Keratinocyte (primary cell): ENCODE results near the gene C11orf71. TPM values are rescaled to one million over a fixed set of nuclear protein-coding genes. Genes with fewer than 3 reads are reported as not detected.

Source experiments
- DNase-seq: peaks from one replicate; pipeline ENCODE4 v3.0.0-alpha.2; 2011; ENCODE audit warnings: low read depth, missing footprints, low spot score
- FAIRE-seq: peaks from 2 replicates; lab custom pipeline; 2011; peaks lifted over from hg19 to GRCh38; lab: Jason Lieb, UNC
- H2AFZ ChIP-seq: 2 replicates; pipeline ENCODE4 v1.6.0; 2012; ENCODE audit warnings: low read length, control low read depth, inconsistent platforms; ENCODE audit not compliant: control insufficient read depth
- H3K27ac ChIP-seq: 2 replicates; pipeline ENCODE4 v1.5.1; 2011; ENCODE audit warnings: low read length; ENCODE audit not compliant: control insufficient read depth, insufficient read depth
- H3K27me3 ChIP-seq: 3 replicates; pipeline ENCODE4 v1.6.0; 2011; ENCODE audit warnings: low read length; ENCODE audit not compliant: control insufficient read depth, insufficient read depth; ENCODE audit errors: extremely low read depth
- H3K36me3 ChIP-seq, 2 experiments: 2 replicates in 1 of 2; 3 replicates in 1 of 2; pipeline ENCODE4 v1.5.1; 2011; ENCODE audit warnings: low read length in 2 of 2, mild to moderate bottlenecking in 1 of 2; ENCODE audit not compliant: control insufficient read depth in 2 of 2, insufficient read depth in 2 of 2; ENCODE audit errors: extremely low read depth in 1 of 2
- H3K4me1 ChIP-seq: 3 replicates; pipeline ENCODE4 v1.5.1; 2011; ENCODE audit warnings: low read length; ENCODE audit not compliant: control insufficient read depth, insufficient read depth; ENCODE audit errors: extremely low read depth
- H3K4me2 ChIP-seq: 3 replicates; pipeline ENCODE4 v1.6.0; 2011; ENCODE audit warnings: low read depth, low read length; ENCODE audit not compliant: control insufficient read depth, insufficient read depth; ENCODE audit errors: extremely low read depth
- H3K4me3 ChIP-seq, 3 experiments: fragments of 200-600 bp in 1 of 3; sonication (generic) in 1 of 3; 2 replicates in 2 of 3; 3 replicates in 1 of 3; pipeline ENCODE4 v1.5.1; 2011 to 2016; ENCODE audit warnings: low read length in 3 of 3, mild to moderate bottlenecking in 3 of 3, control low read depth in 2 of 3, inconsistent platforms in 1 of 3, low read depth in 1 of 3, mixed read lengths in 1 of 3, mixed run types in 1 of 3, moderate library complexity in 1 of 3; ENCODE audit not compliant: control insufficient read depth in 2 of 3, insufficient read depth in 2 of 3; ENCODE audit errors: extremely low read depth in 1 of 3
- H3K79me2 ChIP-seq: 2 replicates; pipeline ENCODE4 v1.6.0; 2012; ENCODE audit warnings: low read length; ENCODE audit not compliant: control insufficient read depth, insufficient read depth
- H3K9ac ChIP-seq: 3 replicates; pipeline ENCODE4 v1.6.0; 2011; ENCODE audit warnings: low read length; ENCODE audit not compliant: control insufficient read depth, insufficient read depth; ENCODE audit errors: extremely low read depth
- H3K9me1 ChIP-seq: 3 replicates; pipeline ENCODE4 v1.6.0; 2011; ENCODE audit warnings: low read length; ENCODE audit not compliant: control insufficient read depth, insufficient read depth; ENCODE audit errors: extremely low read depth
- H3K9me3 ChIP-seq: 2 replicates; pipeline ENCODE4 v1.5.1; 2012; ENCODE audit warnings: low read depth, low read length; ENCODE audit not compliant: control insufficient read depth
- H4K20me1 ChIP-seq: 3 replicates; pipeline ENCODE4 v1.6.0; 2011; ENCODE audit warnings: low read length; ENCODE audit not compliant: control insufficient read depth, insufficient read depth; ENCODE audit errors: extremely low read depth
- CTCF ChIP-seq, 3 experiments: IDR thresholded peaks in 1 of 3; conservative IDR thresholded peaks in 1 of 3; optimal IDR thresholded peaks in 1 of 3; 2 replicates in 2 of 3; 3 replicates in 1 of 3; pipeline versions ENCODE3 to v1.5.1; 2011; ENCODE audit warnings: low read length in 3 of 3, mild to moderate bottlenecking in 3 of 3, moderate library complexity in 2 of 3, control low read depth in 1 of 3, inconsistent platforms in 1 of 3; ENCODE audit not compliant: insufficient read depth in 2 of 3; ENCODE audit errors: extremely low read depth in 1 of 3
- EZH2 ChIP-seq: IDR thresholded peaks from one replicate; pipeline ENCODE4 v1.6.1; 2012; ENCODE audit warnings: inconsistent platforms, mild to moderate bottlenecking, low read length, moderate library complexity
- dilution Hi-C: fragments of 300-500 bp; cut with MboI; formaldehyde crosslinking; loops from one replicate; pipeline ENCODE4 v1.7.0; 2020; ENCODE audit warnings: low sequenced_read_pairs; ENCODE audit not compliant: extremely low pct_ligation_motif_present
- polyA plus RNA-seq, 5 experiments: library from polyadenylated mRNA; depleted of rRNA in 3 of 5; stranded (reverse) in 3 of 5; stranded (forward) in 1 of 5; unstranded in 1 of 5; fragments of >200 nt; gene quantifications; 1 replicate in 1 of 5; 2 replicates in 3 of 5; 3 replicates in 1 of 5; pipeline versions ENCODE4 v1.2.1 to v1.2.3, GENCODE V29; 2011 to 2012; ENCODE audit warnings: missing spikeins in 2 of 5, low read depth in 1 of 5, low replicate concordance in 1 of 5

The C11orf71 gene
- polyA plus RNA-seq, 1 donor (not counting 4 experiments of a cell fraction or from before 2014, with no cell fraction given), result 2.1 TPM

GRCh38 chr11:114392735-114393667, 7.3 kb downstream of the C11orf71 start:
- dilution Hi-C loops, result no loop called here
- no peak for TF ChIP-seq EZH2
- TF ChIP-seq CTCF (optimal IDR thresholded peaks at IDR 0.05 in 1 of 3, IDR thresholded peaks at IDR 0.05 in 1 of 3, conservative IDR thresholded peaks at IDR 0.05 in 1 of 3; ENCODE audit: extremely low read depth in 1 of 3, insufficient read depth in 2 of 3, low read length in 3 of 3), result no peak
- Histone ChIP-seq H3K4me2 (no peak overlapping the region), H4K20me1 (no peaks in the 10 kb centered on the region), H2AFZ (no peak overlapping the region), H3K9ac (no peak overlapping the region), H3K27ac (no peak overlapping the region), H3K27me3 (no peaks in the 10 kb centered on the region), H3K4me3 (no peak overlapping the region), H3K36me3 (no peaks in the 10 kb centered on the region), H3K4me1 (peaks cover 11% of the 10 kb centered on the region), H3K9me3 (no peaks in the 10 kb centered on the region), H3K79me2 (no peaks in the 10 kb centered on the region), H3K9me1 (no peaks in the 10 kb centered on the region)
- DNase-seq (no peak), FAIRE-seq (no peak)

GRCh38 chr11:114386545-114386944, 13.8 kb downstream of the C11orf71 start:
- no peak overlapping the region for H3K27ac ChIP-seq
- DNase-seq, result no peak
- no peak overlapping the region for H2AFZ ChIP-seq
- no peak overlapping the region for H3K9ac ChIP-seq
- H3K4me2 ChIP-seq, result no peak overlapping the region
- no peak for TF ChIP-seq EZH2
- no peak for TF ChIP-seq CTCF (optimal IDR thresholded peaks at IDR 0.05 in 1 of 3, IDR thresholded peaks at IDR 0.05 in 1 of 3, conservative IDR thresholded peaks at IDR 0.05 in 1 of 3; ENCODE audit: extremely low read depth in 1 of 3, insufficient read depth in 2 of 3, low read length in 3 of 3)
- no peaks in the 10 kb centered on the region for H3K27me3 ChIP-seq
- H4K20me1 ChIP-seq, result no peaks in the 10 kb centered on the region
- FAIRE-seq, result no peak
- H3K4me3 ChIP-seq, result no peak overlapping the region
- H3K9me3 ChIP-seq, result no peaks in the 10 kb centered on the region
- H3K4me1 ChIP-seq, result no peaks in the 10 kb centered on the region
- H3K36me3 ChIP-seq, result no peaks in the 10 kb centered on the region
- no peaks in the 10 kb centered on the region for H3K79me2 ChIP-seq
- dilution Hi-C loops, result no loop called here
- H3K9me1 ChIP-seq, result no peaks in the 10 kb centered on the region
